HG02678 (cell line): ENCODE results near the gene NPY4R2.
"Not testable (repeated sequence)": the region's sequence is repeated elsewhere in the genome, so short reads cannot be mapped to it uniquely, and the experiment has no call there.

ENCODE experiments used
- ATAC-seq: cut with Tn5 transposase; IDR thresholded peaks from one replicate; pipeline ENCODE4 v1.9.1; 2021; ENCODE audit warnings: mild to moderate bottlenecking, moderate library complexity; ENCODE audit not compliant: unreplicated experiment

NPY4R2 gene, protein sequence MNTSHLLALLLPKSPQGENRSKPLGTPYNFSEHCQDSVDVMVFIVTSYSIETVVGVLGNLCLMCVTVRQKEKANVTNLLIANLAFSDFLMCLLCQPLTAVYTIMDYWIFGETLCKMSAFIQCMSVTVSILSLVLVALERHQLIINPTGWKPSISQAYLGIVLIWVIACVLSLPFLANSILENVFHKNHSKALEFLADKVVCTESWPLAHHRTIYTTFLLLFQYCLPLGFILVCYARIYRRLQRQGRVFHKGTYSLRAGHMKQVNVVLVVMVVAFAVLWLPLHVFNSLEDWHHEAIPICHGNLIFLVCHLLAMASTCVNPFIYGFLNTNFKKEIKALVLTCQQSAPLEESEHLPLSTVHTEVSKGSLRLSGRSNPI

DNA sequence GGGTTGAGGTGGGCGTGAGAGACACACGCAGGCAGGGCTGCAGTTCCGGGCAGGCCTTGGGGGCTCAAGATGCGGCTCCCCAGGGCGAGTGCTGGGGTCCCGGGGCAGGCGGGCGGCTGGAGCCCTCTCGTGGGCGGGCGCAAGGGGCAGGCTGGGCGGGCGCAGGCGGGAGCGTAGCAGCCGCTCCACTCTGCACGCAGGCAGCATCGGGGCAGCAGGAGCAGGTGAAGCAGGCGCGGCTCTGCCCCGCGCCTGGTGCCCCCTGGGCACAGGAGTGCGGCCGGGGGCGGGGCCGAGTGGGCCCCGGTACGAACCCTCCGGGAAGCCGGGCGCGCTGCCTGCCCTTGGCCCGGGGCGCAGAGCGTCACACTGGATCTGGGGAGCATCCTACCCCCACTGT is at the start of gene NPY4R2:
Gene NPY4R2, plus strand, starts transcription at position 188 of the 400 bp plus-strand sequence. CDS start 3,326 bp downstream, outside the sequence.
- ATAC-seq, result not testable (repeated sequence)

DNA sequence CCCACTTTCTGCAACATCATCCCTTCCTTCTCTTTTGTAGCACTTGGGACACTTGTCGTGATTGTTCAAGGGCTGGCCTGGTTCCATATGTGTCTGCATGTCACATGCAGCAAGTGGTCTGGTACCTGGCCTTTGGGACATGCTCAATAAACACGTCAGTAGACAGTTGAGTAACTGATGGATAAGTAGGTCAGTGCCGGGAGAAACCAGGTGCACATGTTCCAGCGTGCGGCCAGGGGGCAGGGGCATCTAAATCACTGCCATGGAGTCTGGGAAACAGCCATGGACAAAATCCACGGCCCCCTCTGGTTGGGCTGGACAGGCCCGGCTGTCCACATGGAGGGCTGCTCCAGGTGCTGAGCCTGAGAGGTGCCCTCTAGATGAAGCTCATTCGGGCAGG is 47.6 kb upstream of the NPY4R2 start:
- not testable (repeated sequence) for ATAC-seq

DNA sequence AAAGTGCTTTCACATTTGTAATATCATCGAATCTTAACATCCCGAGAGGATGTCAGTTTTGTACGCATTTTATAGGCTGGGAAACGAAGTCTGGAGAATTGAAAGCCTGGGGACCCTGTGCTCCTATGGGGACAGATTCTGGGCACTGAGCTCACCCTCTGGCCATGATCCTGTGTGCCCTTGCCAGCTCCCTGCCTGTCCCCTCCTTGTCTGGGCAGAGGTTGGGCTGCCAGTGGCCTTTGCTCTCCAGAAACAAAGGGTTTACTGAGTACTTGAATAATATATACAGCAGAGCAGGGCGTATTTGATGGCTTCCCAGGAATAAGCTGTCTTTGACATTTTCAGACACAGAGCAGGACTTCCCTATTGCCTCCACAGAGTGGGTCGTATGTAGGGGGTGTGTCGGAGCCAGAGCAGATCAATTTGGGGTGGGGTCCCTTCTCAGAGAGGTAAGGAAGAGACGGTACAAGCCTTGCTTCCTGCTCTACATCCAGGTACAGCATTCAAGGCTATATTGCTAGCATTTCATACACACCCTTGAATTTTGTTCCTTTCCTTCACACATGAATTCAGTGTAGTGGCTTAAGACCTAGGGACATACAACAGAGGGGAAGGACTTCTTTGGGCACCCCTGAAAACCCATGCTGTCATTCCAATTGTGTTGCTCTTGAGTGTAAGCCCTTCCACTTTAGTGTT is 46.8 kb upstream of the NPY4R2 start:
- not testable (repeated sequence) for ATAC-seq

DNA sequence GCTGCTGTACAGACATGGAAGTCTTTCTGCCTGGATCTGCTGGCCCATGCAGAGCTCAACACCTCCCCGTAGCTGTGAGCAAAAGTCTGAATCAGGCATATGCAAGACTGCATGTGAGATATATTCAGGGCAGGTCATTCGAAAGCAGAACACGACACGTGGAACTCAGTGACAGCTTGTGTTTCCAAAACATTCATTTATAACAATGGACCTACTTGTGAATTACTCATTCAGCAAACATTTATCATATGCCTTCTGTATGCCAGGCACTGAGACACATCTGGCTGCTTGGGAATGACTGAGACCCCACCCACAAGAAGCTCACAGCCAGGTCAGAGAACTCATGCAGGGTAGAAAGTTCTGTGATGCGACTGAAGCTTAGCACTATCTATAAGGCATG is 46.2 kb upstream of the NPY4R2 start:
- ATAC-seq, result not testable (repeated sequence)

DNA sequence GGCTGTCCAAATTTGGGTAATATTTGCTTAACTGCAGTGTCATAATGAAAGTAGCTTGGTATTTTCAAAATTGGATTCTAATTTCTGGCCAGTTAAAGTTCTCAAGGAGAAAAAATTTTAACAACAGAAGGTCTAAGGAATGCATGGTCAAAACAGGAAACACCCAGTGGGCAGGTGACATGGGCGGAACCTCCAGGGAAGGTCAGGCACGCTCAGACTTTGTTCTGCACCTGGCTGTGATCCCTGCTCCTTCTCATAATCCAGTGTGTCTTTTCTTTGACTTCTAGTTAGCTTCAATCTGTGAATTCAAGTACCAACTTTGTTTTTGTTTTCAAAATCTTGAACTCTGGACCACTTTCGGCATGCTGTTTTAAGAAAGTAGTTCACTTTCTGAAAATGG is 34.2 kb upstream of the NPY4R2 start:
- ATAC-seq, result not testable (repeated sequence)

DNA sequence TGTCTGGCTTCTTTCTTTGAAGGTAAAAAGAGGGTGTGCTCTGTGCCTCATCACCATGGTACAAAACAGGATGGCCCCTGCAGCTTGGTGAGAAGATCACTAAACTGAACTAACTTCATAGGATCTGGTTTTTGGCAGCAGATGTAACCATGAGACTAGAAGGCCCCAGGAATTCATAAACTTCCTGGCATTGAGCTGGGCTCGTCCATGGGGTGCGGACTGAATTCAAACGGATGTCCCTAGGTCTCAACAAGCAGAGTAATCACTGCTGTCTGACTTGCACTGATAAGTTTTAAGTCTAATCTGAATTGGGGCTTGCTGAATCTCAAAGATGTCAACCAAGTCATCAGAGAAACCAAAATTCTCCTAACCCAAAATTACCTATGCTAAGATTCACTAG is 33.5 kb upstream of the NPY4R2 start:
- ATAC-seq, result not testable (repeated sequence)

DNA sequence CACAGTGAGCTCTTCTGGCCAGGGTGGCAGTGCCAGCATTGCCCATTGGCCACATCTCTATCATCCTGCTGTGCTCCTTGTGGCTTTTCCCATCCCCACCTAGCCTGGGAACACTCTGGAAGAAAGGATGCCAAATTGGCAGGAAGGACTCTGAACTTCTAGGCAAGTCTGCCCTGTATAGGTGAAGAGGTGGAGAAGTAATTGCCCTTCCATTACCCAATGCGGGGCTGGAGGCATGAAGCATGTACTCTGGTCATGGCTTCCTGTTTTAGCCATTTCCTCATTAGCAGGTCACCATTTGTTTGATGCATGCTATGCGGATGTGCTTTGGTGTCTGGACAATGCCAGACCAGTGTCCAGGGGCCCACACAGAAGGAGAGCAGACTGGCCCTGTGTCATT is 32.1 kb upstream of the NPY4R2 start:
- not testable (repeated sequence) for ATAC-seq

DNA sequence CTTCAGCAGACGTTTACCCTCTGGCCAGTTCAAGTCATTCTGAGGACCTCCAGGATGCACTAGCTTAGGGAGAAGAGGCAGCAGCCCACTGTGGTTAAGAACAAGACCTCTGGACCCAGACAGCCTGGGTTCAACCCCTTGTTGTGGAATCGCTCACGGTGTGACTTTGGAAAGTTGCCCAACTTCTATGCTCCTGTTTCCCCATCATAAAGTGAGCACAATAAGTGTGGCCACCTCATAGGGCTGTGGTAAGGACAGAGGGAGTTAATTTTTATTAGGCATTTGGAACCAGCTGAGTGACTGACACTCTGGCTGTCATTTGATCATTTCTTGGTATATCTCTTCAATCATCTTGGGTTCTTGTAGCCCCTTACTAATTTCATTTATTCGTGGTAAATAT is 31.6 kb upstream of the NPY4R2 start:
- not testable (repeated sequence) for ATAC-seq

DNA sequence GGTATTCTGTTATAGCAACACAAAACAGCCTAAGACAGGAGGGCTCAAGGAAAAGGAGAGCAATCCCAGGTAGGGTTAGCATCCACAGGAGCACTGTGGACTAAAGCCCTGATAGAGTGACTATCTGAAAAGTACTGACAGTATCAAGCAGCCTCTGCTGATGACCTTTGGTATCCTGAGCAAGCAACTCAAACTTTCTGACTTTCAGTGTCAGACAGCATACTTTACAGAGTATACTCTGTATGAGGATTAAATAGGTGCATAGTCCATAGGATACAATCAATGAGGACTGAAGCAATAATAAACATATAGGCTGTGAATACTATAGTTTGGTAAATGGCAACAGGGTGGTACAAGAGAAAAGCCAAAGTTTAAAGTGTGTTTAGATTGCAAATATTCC is 27.7 kb upstream of the NPY4R2 start:
- ATAC-seq, result not testable (repeated sequence)

DNA sequence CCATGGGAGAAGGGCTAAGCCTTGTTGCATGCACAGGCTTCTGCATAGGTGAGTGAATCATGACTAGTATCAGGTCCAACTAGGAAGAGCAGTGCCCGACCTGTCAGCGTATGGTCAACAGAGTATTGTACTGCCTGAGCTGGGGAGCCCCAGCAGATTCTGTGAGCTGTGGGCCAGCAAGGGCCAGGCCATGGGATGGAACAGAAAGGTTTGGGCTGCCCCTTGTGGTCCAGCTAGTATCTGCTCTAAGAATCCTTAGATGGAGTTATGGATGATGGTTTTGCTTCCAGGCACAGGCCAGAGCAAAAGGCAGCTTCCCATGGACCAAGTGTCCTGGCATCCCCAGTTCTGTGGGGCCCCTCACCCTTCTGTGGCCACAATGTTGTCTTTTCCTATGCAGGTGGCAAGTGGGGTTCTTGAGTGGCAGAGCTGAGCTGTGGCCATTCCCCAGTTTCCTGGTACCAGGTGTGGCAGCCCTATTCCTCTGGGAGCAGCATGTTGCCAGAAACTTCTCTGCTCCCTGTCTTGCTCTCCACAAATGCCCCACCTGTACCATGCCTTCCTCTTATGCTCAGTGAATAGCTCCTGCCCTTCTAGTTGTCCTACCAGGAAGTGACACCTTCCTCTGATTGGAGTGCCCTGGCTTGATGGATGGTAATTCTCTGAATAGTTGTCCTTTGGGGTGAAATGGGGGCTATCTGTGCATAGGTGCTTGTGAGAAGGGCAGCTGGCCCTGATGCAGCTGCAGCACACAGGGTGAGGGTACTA is 25.8 kb upstream of the NPY4R2 start:
- ATAC-seq, result not testable (repeated sequence)

DNA sequence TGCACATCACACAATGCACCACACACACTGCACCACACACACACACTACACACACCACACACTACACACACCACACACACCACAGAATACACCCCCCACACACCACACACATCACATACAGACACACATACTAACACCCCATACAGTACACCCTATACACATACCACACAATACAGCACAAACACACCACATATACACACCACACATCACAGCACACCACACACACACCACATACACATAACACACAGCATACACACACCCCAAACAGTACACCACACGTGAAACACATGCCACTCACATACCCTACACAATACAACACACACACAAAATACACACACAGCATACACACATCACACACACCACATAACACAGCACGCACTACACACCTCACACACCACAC is 23.9 kb upstream of the NPY4R2 start:
- ATAC-seq, result not testable (repeated sequence)

DNA sequence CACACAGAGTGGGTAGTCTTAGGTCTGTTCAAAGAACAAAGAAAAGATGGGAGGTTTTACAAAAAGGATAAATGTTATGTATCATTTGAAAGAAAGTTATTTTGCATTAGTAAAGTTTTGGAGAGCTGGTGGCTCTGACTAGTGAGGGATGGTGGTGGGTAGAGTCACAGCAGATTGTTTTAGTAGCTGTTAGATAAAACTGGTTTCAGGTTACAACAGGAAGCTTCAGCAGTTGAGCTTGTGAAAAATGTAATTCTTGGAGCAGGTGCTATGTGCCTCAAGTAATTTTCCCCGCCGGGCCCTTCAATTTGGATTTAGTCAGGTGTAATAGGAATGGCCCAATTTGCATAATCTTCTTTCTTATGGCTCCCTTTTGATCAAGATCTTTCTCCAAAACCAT is 20.6 kb upstream of the NPY4R2 start:
- ATAC-seq, result not testable (repeated sequence)

DNA sequence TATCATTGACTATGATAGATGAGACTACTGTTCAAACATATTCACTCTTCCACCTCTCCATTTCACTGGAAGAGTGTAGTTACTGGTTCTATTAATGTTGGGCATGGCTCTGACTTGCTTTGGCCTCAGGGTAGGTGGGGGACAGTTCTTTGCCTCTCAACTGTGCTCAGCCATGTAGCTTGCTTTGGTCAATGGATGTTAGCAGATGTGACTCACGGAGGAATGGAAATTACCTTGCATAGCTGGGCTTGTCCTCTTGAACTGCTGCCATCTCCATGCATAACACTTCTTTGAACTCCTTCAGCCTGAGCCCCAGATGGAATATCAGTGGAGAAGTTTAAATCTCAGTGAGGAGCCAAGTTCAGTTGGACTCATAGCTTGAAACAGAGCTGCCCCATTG is 9.1 kb upstream of the NPY4R2 start:
- ATAC-seq, result not testable (repeated sequence)

DNA sequence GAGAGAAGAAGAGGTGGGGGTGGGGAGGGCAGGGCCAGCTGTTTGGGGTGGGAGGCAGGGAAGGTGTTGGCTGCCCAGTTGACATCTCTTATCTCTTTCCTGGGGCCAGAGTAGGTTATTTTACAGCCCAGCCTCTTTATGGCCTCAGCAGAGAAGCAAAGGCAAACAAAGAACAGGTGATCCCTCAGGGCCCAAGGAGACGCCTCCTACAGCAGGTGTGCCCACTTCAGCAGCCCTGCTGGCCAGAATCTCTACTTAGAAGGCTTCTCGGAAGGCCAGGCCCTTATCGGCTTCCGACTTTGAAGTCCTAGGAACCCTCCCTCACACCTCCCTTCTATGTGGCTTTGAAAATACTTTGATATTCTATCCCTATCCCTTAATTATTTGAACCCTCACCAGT is 8.0 kb upstream of the NPY4R2 start:
- not testable (repeated sequence) for ATAC-seq

DNA sequence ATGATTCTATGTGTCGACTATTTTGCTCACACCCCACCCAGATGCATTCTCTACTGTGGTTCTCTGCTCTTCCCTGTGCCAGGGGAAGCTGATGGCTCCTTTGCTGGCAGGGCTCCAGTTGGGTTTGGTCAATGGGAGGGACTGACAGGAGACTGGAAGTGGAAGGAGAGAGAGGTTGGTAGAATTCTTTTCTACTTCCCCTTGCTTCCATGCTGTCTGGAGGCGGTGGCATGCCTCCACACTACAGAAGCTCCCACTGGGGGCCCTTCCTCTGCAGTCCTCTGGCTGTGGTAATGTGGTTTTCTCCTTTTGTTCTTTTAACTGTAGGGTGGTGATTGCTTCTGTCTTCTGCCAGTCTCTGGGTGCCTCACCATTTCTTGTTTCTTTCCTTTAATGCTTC is 4.4 kb upstream of the NPY4R2 start:
- ATAC-seq, result not testable (repeated sequence)

DNA sequence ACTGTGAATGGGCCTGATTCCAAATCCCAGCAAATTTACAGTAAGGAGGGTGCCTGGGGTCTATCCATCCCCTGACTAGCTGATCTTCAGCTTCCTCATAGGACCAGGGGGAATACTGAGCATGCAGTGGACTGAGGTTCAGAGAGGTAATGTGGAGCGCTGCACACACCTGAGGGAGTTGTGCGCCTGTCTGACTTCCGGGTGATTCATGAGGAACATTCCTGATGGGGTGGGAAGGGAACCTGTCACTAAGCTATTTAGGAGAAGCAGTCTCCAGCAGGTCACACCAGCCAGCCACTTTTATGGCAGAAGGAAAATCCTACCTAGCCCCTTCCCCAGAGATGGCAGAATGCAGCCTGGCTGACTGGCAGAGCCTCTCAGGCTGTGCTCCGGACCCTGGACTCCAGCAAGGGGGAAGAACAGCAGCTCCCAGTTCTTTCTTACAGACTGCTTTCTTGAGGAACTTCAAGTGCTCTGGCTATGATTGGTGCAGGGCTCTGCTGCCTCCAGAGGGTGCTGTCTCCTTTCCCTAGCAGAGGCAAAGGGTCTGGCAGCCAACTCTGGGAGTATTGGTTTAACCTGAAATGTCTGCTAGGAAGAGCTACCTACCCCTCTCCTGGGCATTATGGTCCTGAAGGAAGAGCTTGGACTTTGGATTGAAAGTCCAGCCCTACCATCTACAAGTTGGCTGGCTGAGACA is 2.5 kb upstream of the NPY4R2 start:
- not testable (repeated sequence) for ATAC-seq

DNA sequence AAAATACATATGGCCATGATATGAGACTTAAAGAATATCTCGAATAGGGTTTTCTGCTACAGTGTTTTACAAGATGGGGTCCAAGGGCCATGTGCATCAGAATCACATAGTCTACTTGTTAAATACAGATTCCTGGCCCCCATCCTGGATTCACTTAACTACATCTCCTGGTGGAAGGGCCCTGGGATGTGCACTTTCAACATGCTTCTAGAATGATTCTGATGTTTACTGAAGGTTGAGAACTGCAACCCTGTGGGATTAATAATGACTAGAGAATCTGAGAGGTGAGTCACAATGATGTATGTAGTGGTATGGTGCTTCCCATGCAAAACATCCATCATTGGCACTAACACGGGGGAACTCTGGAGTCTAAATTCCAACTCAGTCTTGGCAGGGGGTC is 2.1 kb downstream of the NPY4R2 start:
- not testable (repeated sequence) for ATAC-seq

DNA sequence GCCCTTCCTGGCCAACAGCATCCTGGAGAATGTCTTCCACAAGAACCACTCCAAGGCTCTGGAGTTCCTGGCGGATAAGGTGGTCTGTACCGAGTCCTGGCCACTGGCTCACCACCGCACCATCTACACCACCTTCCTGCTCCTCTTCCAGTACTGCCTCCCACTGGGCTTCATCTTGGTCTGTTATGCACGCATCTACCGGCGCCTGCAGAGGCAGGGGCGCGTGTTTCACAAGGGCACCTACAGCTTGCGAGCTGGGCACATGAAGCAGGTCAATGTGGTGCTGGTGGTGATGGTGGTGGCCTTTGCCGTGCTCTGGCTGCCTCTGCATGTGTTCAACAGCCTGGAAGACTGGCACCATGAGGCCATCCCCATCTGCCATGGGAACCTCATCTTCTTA is 4.0 kb downstream of the NPY4R2 start:
- ATAC-seq, result not testable (repeated sequence)

DNA sequence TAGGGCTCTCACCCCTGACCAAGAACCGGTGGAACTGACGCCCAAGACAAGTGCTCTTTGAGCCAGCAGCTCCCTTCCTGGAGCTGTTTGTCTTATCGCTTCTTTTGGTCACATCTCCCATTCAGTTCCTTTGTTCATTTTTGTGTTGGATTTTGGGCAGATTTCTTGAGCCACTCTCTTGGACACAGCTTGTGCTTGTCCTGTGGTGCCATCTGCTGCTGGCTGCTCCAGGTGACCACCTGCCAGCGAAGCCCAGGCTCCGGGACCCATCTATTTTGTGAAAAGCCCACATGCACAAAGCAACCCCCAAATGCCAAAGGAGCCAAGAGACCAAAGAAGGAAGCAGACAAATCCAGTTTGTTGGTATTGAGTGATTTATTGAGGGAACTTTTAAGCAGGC is 6.2 kb downstream of the NPY4R2 start:
- ATAC-seq, result not testable (repeated sequence)

DNA sequence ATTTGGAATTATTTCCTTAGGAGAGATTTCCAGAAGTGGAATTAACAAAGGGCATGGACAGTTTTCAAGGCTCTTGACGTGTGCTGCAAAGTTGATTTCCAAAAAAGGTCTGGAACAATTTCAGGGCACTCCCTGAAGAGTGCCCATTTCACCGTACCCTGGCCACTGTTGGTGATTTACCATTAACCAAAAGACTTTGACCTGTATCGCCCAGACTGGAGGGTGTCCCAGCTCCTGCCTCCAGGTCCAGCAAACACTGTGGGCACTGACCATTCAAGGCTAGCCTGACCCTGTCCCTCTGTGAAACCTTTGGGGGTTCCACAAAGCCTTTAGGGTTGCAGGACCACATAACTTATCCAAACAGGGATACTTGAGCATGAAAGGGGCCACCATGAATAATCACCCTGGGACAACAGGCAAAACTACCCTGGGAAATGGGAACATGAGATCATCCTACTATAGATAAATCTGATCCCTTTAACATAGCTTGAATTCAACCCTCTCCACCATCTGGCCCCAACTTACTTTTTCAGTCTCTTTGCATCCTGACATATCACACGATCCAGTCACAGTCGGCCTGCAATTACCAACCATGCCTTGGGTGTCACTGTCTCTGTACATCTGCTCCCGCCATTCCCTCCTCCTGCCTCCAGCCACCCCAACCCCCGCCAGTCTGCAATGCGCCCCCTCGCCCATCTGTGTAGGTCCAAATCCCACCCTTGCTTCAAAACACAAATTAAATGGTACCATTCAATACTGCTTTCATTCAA is 8.9 kb downstream of the NPY4R2 start:
- ATAC-seq, result not testable (repeated sequence)
